Hematopoietic multipotent progenitor cell treated with erythropoietin and hydrocortisone succinate and interleukin-3 and kit ligand, for 6 days (in vitro differentiated cells): ENCODE results near the gene SSX2IP.
"Not testable (repeated sequence)": the region's sequence is repeated elsewhere in the genome, so short reads cannot be mapped to it uniquely, and the experiment has no call there.

Experiments
- DNase-seq: peaks from one replicate; pipeline ENCODE4 v3.0.0-alpha.2; 2015

Gene SSX2IP

DNA sequence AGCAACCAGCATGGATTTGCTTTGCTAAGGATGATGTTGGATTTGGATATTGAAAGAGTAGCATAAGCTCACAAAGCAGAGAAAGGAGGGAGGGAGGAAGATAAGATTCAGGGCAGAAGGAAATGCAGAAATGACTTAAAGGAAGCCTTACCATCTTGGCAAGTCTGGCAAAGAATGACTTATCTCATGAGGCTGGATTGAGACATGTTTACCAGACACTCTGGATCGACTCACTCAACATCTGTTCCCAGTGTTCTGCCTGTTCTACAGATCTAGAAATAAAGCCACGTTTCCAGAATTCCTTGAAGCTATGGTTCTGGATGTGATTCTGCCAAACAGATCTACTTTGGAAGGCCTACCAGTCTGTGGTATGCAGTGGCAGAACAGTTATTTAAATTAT is 77.2 kb downstream of the SSX2IP start:
- DNase-seq = no peak

DNA sequence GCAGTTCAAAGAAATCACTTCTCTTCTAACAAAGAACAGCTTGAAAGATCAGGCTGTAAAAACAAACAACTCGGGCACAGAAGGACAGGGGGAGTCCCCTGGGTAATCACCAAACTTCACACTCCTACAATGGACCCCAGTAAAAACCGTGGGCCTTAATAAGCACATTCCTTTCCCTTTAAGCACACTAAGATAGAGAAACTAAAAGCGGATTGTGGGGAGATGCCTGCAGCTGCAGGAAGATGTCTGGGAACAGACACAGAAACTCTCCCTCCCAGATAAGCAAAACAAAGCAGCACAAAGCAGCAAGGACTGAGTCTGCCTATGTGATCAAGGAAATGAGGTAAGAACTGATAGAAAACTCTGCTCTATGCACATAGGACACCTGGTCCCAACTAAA is 78.5 kb downstream of the SSX2IP start:
- no peak for DNase-seq

DNA sequence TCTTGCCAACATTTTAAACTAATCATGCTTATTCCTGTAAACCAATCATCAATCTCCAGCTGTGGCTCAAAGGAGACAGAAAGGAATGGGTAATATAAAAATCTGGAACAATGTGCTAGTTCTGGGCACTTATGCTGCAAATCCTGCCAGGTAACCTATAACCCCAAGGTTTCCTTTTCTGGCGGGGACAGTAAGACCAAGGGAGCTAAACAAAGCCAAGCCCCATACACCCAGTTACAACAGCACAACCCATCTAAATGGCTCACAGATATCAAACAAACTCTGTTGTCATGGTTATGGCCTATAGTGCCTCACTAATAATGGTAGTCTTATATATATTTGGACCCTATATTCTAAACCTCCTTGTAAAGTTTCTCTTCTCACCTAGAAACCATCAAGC is 79.2 kb downstream of the SSX2IP start:
- DNase-seq = no peak

DNA sequence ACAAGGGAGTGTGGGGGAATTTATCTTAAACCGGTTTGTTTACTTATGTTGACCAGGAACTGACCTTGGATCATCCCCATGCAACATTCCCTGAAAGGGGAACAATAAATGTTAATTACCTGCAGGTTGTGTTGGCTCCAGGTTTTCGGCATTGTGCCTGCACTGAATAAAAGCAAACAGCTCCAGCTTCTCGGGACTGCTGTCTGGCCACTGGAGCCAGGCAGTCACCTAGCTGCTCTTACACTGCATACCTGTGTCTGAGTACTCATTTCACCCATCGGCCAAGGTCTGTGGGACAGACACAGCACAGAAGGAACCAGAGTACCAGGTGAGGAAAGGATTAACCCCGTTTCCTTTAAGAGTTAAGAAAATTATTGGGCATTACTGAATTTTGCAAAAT is 83.3 kb downstream of the SSX2IP start:
- DNase-seq = no peak

DNA sequence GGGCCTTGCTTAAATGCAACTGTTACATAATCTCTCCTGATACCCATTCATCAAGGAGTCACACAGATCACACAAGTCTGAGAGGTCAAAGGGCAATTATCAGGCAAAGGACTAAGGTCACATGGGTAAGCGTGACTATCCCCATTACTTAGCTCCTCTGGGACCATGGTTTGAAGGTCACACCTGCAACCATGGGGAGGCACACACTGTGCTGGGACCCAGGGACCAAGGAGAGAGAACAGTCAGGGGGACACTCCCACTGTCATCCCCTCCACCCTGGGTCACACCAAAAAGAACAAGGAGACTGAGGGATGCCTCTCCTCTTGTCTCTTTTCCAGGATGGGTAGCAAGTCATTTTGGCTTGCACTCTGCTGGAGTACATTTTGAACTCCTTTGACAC is 85.1 kb downstream of the SSX2IP start:
- no peak for DNase-seq

DNA sequence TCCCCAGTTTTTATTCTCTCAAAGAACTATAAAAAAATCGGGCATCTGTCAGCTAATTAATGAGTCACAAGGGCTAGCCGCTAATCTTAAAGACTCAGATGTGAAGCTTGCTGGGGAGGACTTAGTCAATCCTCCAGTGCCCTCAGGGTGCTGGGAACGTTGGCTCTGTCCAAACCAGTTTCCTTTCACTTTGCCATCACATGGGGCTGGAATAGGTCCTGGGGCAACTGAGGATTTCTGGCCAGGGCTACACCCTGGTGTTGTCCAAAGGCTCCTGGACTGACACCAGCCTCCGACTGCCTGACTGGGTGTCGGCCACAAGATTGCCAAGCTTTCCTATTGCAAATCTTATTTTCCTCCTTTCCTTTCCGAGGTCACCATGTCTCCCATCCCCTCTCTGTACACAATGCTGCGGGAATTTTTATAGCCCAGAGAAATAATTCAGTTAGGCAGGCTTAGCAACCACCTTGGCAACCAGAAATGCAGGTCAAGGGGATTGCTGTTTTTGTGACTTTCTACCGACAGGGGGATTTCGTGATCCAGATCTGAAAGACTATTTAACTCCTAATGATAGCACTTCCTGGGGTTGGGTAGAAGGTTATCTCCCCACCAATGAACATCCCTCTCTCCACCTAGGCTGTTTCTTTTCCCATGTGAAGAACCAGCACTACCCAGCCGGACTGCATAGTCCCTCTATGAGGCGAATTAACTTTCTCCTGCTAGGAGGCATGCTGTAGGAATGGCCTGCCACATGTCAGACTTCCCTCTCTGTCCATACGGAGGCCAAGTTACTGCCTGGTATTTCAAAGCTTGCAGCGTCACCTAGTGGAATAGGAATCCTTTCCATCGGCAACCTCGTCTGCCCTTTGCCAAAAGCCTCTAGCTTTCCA is 86.1 kb downstream of the SSX2IP start:
- no peak for DNase-seq

DNA sequence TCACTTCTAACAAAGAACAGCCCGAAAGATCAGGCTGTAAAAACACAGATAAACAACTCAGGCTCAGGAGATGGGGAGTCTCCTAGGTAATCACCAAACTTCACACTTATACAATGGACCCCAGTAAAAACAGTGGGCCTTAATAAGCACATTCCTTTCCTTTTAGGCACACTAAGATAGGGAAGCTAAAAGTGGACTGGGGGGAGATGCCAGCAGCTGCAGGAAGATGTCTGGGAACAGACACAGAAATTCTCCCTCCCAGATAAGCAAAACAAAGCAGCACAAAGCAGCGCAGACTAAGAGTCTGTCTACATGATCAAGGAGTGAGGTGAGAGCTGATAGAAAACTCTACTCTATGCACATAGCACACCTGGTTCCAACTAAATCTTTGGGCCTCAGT is 87.0 kb downstream of the SSX2IP start:
- no peak for DNase-seq

DNA sequence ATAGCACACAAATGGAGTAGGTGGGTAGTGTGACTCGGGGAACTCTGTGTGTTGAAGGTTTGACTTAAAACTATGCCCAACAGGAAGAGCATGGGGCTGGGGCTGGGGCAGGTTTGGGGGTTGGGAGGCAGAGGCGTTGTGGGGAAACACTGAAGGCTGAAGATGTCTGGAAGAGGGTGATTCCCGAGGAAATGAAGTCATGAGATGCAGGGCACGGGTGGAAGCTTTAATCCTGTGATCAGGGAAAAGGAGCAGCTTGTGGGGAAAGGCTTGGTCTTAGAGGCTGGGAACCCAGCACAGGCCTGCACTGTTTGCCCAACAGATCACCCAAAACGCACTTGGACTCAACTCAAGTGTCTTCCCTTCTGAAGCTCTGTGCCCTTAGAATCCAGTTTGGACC is 89.5 kb downstream of the SSX2IP start:
- no peak for DNase-seq

DNA sequence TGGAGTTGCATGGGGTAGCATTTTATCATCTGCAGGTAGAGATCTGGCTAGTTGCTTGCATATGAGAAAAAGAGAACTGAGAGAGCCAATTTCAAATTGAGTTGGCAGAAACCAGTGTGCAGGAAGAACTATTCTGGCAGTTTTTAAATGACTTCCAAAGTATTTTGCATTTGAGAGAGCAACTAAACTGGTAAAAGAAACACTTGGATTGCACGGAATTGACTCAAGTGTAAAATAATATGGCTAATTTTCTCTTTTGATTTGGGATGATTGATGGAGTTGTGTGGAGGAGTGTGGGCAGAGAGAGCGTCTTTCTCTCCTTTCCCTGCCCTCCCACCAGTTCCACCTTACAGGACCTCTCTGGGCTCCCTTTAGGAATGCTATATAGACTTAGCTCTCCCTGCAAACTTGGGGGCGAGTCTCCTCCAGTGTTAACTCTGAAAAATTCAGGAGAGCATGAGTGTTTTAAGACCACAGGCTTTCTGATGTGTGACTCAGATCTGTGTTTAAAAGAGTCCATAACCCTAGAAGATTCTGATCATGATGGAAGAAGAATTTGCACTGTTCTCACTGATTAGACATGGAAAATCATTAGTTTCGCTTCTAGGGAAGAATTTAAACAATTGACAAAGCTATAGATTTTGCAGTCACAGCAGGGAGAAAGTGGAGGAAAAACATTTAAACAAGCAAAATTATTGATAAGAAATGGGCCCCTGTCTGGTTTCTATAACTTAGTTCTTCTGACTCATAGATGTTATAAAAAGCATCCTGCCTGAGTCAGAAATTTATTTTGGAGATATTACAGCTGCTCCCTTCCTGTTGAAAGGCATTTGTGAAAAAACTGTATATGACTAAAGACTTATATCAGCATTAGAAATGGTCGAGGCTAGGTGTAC is 91.2 kb downstream of the SSX2IP start:
- no peak for DNase-seq

DNA sequence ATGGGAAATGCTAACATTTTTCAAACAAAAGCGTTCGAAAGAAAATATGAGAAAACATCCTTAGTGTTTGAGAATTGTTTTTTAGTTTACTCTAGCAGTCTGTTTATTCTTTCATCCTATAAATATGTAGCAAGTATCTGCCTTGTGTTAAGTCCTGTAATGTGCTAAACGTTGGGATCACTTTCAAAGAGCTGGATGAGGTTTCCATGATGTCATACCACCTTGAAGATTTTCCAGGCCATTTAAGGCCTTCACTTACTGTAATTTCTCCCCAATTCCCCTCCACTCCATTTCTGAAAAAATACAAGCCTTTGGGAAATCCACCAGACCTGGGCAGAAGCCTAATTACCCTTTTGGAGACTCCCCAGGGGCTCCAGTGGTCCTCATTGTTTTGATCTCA is 91.8 kb downstream of the SSX2IP start:
- no peak for DNase-seq

DNA sequence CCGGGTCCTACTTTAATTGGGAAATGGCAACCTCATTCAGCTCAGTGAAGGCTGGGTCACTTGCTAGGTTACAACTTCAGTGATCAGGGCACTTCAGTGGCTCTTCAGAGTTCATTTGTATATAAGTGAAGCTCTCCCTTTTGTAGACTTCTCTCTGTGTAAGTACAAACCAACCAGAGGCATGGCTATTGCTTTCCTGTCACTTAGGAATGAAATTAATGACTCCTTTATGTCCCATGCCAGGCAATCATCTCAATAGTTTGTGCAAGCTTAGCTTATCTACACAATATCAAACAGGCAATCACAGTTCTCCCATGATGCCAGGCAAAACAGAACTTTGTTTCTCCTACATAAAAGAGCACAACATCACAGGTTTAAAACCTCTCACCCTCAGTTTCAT is 93.2 kb downstream of the SSX2IP start:
- DNase-seq = no peak

DNA sequence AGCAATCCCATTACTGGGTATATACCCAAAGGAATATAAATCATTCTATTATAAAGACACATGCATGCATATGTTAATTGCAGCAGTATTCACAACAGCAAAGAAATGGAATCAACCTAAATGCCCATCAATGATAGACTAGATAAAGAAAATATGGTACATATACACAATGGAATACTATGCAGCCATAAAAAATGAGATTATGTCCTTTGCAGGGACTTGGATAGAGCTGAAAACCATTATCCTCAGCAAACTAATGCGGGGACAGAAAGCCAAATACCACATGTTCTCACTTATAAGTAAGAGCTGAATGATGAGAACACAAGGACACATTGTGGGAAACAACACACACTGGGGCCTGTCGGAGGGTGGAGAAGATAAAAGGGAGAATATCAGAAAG is 95.3 kb downstream of the SSX2IP start:
- DNase-seq = not testable (repeated sequence)
